ENCODE measurements around the gene MRRF.
"Not testable (repeated sequence)": the region's sequence is repeated elsewhere in the genome, so short reads cannot be mapped to it uniquely, and the experiment has no call there.

The MRRF gene

GRCh38 chr9:122309861-122310260 is 45.2 kb downstream of the MRRF start:
- in situ Hi-C loops (cut with HindIII; ENCODE audit: low sequenced_read_pairs): no loop called here
- no peak overlapping the region for H3K4me3 ChIP-seq (ENCODE audit: low read depth, low read length)
- TF ChIP-seq CTCF (IDR thresholded peaks at IDR 0.05; ENCODE audit: low read depth, low read length, missing control alignments): no peak
- DNase-seq (ENCODE audit: low read depth): no peak

GRCh38 chr9:122314165-122314564 is 49.5 kb downstream of the MRRF start:
- in situ Hi-C loops (cut with HindIII; ENCODE audit: low sequenced_read_pairs): no loop called here
- DNase-seq (ENCODE audit: low read depth): no peak
- H3K4me3 ChIP-seq (ENCODE audit: low read depth, low read length): no peak overlapping the region
- no peak for TF ChIP-seq CTCF (IDR thresholded peaks at IDR 0.05; ENCODE audit: low read depth, low read length, missing control alignments)

- no peak for TF ChIP-seq CTCF (IDR thresholded peaks at IDR 0.05; ENCODE audit: low read depth, low read length, missing control alignments)
- H3K4me3 ChIP-seq (ENCODE audit: low read depth, low read length): no peak overlapping the region
- DNase-seq (ENCODE audit: low read depth): no peak
- in situ Hi-C loops (cut with HindIII; ENCODE audit: low sequenced_read_pairs): no loop called here
Observed at GRCh38 chr9:122315534-122315933, 50.9 kb downstream of the MRRF start.

- peak; percentile 27 for DNase-seq (ENCODE audit: low read depth)
- no peak for TF ChIP-seq CTCF (IDR thresholded peaks at IDR 0.05; ENCODE audit: low read depth, low read length, missing control alignments)
- H3K4me3 ChIP-seq (ENCODE audit: low read depth, low read length): no peak overlapping the region
- in situ Hi-C loops (cut with HindIII; ENCODE audit: low sequenced_read_pairs): no loop called here
Observed at GRCh38 chr9:122318284-122318683, 53.6 kb downstream of the MRRF start.

GRCh38 chr9:122320413-122320881 is 55.8 kb downstream of the MRRF start:
- TF ChIP-seq CTCF (IDR thresholded peaks at IDR 0.05; ENCODE audit: low read depth, low read length, missing control alignments): no peak
- no peak overlapping the region for H3K4me3 ChIP-seq (ENCODE audit: low read depth, low read length)
- peak; percentile 54 for DNase-seq (ENCODE audit: low read depth)
- in situ Hi-C loops (cut with HindIII; ENCODE audit: low sequenced_read_pairs): no loop called here

GRCh38 chr9:122322553-122322952 is 57.9 kb downstream of the MRRF start:
- in situ Hi-C loops (cut with HindIII; ENCODE audit: low sequenced_read_pairs): no loop called here
- no peak overlapping the region for H3K4me3 ChIP-seq (ENCODE audit: low read depth, low read length)
- no peak for DNase-seq (ENCODE audit: low read depth)
- no peak for TF ChIP-seq CTCF (IDR thresholded peaks at IDR 0.05; ENCODE audit: low read depth, low read length, missing control alignments)

- not testable (repeated sequence) for DNase-seq (ENCODE audit: low read depth); H3K4me3 ChIP-seq (ENCODE audit: low read depth, low read length)
- in situ Hi-C loops (cut with HindIII; ENCODE audit: low sequenced_read_pairs): loop anchor here (25.0 kb wide), 1 partner anchor 87 kb away; the partner anchor contains the start of gene LHX6
Observed at GRCh38 chr9:122324665-122325064, 60.0 kb downstream of the MRRF start.
